Loucy (cell line): ENCODE data around the gene LRRC37B.

ENCODE experiments used
- H2AFZ ChIP-seq: fragments of 200-600 bp; sonication (generic); 2 replicates; pipeline ENCODE4 v1.6.0; 2016; ENCODE audit warnings: antibody characterized with exemption, mild to moderate bottlenecking, low read length, moderate library complexity
- H3F3A ChIP-seq: fragments of 200-600 bp; 2 replicates; pipeline ENCODE4 v1.6.0; 2016; ENCODE audit warnings: antibody characterized with exemption, low read depth, mild to moderate bottlenecking
- H3K27me3 ChIP-seq: fragments of 200-600 bp; sonication (generic); 2 replicates; pipeline ENCODE4 v1.6.1; 2014; ENCODE audit warnings: low read length, mild to moderate bottlenecking; ENCODE audit not compliant: insufficient read depth, poor library complexity, severe bottlenecking
- H3K36me3 ChIP-seq: fragments of 200-600 bp; sonication (generic); 2 replicates; pipeline ENCODE4 v1.6.1; 2016; ENCODE audit warnings: low read length; ENCODE audit not compliant: insufficient read depth
- H3K4me1 ChIP-seq: fragments of 200-600 bp; sonication (generic); 2 replicates; pipeline ENCODE4 v1.5.1; 2014; ENCODE audit warnings: low read length, mild to moderate bottlenecking; ENCODE audit not compliant: insufficient read depth, poor library complexity, severe bottlenecking
- H3K4me2 ChIP-seq: fragments of 200-600 bp; sonication (generic); 2 replicates; pipeline ENCODE4 v1.6.0; 2014; ENCODE audit warnings: antibody characterized with exemption, low read length, low read depth, mild to moderate bottlenecking; ENCODE audit not compliant: poor library complexity, severe bottlenecking
- H3K4me3 ChIP-seq: fragments of 200-600 bp; sonication (generic); 2 replicates; pipeline ENCODE4 v1.5.1; 2014; ENCODE audit warnings: low read length, mild to moderate bottlenecking, mixed read lengths; ENCODE audit not compliant: poor library complexity, severe bottlenecking
- H3K79me2 ChIP-seq: fragments of 200-600 bp; sonication (generic); 2 replicates; pipeline ENCODE4 v1.6.1; 2014; ENCODE audit warnings: low read length; ENCODE audit not compliant: insufficient read depth
- H3K9ac ChIP-seq: fragments of 200-600 bp; sonication (generic); 2 replicates; pipeline ENCODE4 v1.6.0; 2014; ENCODE audit warnings: mild to moderate bottlenecking, low read depth, low read length, moderate library complexity; ENCODE audit not compliant: poor library complexity, severe bottlenecking
- H3K9me2 ChIP-seq: fragments of 200-600 bp; sonication (generic); replicated peaks from 2 replicates; pipeline ENCODE4 v1.6.1; 2016; ENCODE audit warnings: low read depth, low read length, mixed read lengths
- H3K9me3 ChIP-seq: fragments of 200-600 bp; sonication (generic); 2 replicates; pipeline ENCODE4 v1.6.1; 2014; ENCODE audit warnings: mild to moderate bottlenecking, antibody characterized with exemption, low read length, low read depth; ENCODE audit not compliant: insufficient read depth
- H4K20me1 ChIP-seq: fragments of 200-600 bp; sonication (generic); 2 replicates; pipeline ENCODE4 v1.6.0; 2014; ENCODE audit warnings: antibody characterized with exemption, low read length, mild to moderate bottlenecking; ENCODE audit not compliant: insufficient read depth, poor library complexity, severe bottlenecking
- EZH2phosphoT487 ChIP-seq: fragments of 200-600 bp; IDR thresholded peaks from 2 replicates; pipeline ENCODE4 v1.6.1; 2018; ENCODE audit warnings: antibody characterized with exemption, mild to moderate bottlenecking, moderate library complexity, borderline replicate concordance
- TF ChIP-seq, protein P1 (sequence below): fragments of 200-600 bp; sonication (generic); conservative IDR thresholded peaks from 2 replicates; pipeline ENCODE4 v1.5.1; 2014; ENCODE audit warnings: mild to moderate bottlenecking, antibody characterized with exemption, low read length

The LRRC37B gene

DNA sequence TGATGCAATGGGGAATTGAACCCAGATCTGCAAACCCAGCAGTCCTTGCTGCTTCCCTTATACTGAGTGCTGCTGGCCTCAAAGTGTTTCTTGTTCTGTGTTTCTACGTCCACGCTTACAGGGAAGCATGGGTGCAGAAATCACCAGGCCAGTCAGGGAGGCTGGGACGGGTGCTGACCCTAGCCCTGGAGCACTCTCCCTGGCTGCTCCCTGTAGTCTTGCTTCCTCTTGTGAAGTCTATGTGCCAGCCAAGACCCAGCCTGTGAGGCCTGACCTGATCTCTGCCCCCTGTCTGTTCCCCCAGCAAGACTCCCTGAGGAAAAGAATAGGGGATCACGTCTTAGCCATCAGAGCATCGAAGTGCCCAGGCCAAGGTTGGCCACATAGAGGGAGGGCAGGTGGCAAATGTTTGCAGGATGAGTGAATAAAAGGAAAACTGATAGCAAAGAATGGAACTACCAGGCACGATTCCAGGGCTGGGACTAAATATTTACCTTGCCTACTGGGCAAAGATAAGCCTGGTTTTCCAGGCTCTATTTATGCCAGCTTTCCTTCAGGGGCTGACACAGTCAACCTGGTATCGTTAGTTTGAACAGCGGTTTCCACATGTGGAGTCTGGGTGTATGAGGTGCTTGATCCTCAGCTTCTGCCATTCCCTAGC lies 93.9 kb downstream of the LRRC37B start:
- Histone ChIP-seq H3K9me2 (no peaks in the 10 kb centered on the region), H3K4me1 (peaks cover 11% of the 10 kb centered on the region), H3K4me3 (no peak overlapping the region), H4K20me1 (no peaks in the 10 kb centered on the region), H2AFZ (no peak overlapping the region), H3K9ac (no peak overlapping the region), H3K9me3 (no peaks in the 10 kb centered on the region), H3F3A (no peaks in the 10 kb centered on the region), H3K36me3 (no peaks in the 10 kb centered on the region), H3K27me3 (no peaks in the 10 kb centered on the region), H3K79me2 (no peaks in the 10 kb centered on the region), H3K4me2 (no peak overlapping the region)
- TF ChIP-seq, protein P1, sequence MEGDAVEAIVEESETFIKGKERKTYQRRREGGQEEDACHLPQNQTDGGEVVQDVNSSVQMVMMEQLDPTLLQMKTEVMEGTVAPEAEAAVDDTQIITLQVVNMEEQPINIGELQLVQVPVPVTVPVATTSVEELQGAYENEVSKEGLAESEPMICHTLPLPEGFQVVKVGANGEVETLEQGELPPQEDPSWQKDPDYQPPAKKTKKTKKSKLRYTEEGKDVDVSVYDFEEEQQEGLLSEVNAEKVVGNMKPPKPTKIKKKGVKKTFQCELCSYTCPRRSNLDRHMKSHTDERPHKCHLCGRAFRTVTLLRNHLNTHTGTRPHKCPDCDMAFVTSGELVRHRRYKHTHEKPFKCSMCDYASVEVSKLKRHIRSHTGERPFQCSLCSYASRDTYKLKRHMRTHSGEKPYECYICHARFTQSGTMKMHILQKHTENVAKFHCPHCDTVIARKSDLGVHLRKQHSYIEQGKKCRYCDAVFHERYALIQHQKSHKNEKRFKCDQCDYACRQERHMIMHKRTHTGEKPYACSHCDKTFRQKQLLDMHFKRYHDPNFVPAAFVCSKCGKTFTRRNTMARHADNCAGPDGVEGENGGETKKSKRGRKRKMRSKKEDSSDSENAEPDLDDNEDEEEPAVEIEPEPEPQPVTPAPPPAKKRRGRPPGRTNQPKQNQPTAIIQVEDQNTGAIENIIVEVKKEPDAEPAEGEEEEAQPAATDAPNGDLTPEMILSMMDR, result no peak
- no peak for TF ChIP-seq EZH2phosphoT487

DNA sequence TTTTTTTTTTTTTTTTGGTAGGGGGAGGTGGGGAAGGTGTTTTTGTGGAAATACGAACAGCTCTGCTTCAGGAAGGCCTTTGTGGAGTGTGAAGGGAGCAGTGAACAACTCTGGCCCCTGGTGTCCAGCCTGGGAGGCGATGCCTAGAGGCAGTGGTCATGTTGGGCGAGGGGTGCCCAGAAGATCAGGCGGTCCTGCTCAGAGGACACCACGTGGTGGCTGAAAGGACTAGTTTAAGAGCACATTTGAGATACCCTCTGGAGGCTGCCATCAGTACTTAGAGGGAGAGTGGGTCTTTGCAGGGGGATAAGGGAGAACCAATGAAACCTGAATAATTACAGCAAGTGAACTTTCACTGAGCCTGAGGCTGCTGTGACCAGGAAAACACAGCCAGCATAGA lies 95.0 kb downstream of the LRRC37B start:
- H3F3A ChIP-seq, result no peaks in the 10 kb centered on the region
- no peaks in the 10 kb centered on the region for H3K9me2 ChIP-seq
- H3K36me3 ChIP-seq, result no peaks in the 10 kb centered on the region
- no peaks in the 10 kb centered on the region for H4K20me1 ChIP-seq
- H3K9me3 ChIP-seq, result no peaks in the 10 kb centered on the region
- no peak overlapping the region for H2AFZ ChIP-seq
- H3K9ac ChIP-seq, result no peak overlapping the region
- H3K4me3 ChIP-seq, result no peak overlapping the region
- no peaks in the 10 kb centered on the region for H3K27me3 ChIP-seq
- H3K4me2 ChIP-seq, result no peak overlapping the region
- no peaks in the 10 kb centered on the region for H3K79me2 ChIP-seq
- peaks cover 21% of the 10 kb centered on the region for H3K4me1 ChIP-seq
- no peak for TF ChIP-seq EZH2phosphoT487
- TF ChIP-seq, protein P1, result no peak

DNA sequence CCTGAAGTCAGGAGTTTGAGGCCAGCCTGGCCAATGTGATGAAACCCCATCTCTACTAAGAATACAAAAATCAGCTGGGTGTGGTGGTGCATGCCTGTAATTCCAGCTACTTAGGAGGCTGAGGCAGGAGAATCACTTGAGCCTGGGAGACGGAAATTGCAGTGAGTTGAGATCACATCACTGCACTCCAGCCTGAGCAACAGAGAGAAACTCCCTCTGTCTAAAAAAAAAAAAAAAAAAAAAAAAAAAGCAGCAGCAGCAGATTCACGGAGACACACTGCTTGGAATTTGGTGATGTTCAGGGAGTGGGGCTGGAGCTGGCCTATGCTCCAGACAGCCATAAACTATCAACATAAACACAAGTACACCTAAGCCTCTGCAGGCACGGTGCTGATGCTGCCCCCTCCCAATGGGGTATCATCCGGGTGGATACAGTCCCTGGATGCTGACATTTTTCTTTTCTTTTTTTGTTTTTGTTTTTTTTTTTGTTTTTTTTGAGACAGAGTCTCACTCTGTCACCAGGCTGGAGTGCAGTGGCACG lies 95.5 kb downstream of the LRRC37B start:
- Histone ChIP-seq H4K20me1 (no peaks in the 10 kb centered on the region), H2AFZ (no peak overlapping the region), H3K4me1 (peaks cover 26% of the 10 kb centered on the region), H3K79me2 (no peaks in the 10 kb centered on the region), H3K9ac (no peak overlapping the region), H3K9me2 (no peaks in the 10 kb centered on the region), H3K27me3 (no peaks in the 10 kb centered on the region), H3F3A (no peaks in the 10 kb centered on the region), H3K4me3 (no peak overlapping the region), H3K4me2 (no peak overlapping the region), H3K36me3 (no peaks in the 10 kb centered on the region), H3K9me3 (no peaks in the 10 kb centered on the region)
- TF ChIP-seq, protein P1, result no peak
- TF ChIP-seq EZH2phosphoT487, result no peak
